Stimulated activated CD8-positive, alpha-beta memory T cell treated with anti-CD3 and anti-CD28 coated beads, Interleukin-7, amount 100 ng/mL, for 4 hours (primary cell): ENCODE measurements around the gene DCUN1D2.

ENCODE experiments used
- DNase-seq, 2 donors: peaks; one replicate each; pipeline ENCODE4 v3.0.0-alpha.2; 2020; ENCODE audit warnings: low read depth in 2 of 2

DCUN1D2 gene

DNA sequence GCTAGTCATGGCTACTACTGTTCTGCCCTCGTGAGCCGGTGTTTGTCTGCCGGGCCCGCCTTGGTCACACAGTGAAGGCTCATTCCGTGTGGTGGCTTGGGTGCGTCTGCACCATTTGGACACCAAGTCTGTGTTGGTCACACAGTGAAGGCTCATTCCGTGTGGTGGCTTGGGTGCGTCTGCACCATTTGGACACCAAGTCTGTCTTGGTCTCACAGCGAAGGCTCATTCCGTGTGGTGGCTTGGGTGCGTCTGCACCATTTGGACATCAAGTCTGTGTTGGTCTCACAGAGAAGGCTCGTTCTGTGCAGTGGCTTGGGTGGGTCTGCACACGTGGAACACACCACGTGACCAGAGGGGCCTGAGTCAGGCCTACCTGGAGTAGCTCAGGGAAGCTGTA is 29.0 kb upstream of the DCUN1D2 start:
- no peak for DNase-seq

DNA sequence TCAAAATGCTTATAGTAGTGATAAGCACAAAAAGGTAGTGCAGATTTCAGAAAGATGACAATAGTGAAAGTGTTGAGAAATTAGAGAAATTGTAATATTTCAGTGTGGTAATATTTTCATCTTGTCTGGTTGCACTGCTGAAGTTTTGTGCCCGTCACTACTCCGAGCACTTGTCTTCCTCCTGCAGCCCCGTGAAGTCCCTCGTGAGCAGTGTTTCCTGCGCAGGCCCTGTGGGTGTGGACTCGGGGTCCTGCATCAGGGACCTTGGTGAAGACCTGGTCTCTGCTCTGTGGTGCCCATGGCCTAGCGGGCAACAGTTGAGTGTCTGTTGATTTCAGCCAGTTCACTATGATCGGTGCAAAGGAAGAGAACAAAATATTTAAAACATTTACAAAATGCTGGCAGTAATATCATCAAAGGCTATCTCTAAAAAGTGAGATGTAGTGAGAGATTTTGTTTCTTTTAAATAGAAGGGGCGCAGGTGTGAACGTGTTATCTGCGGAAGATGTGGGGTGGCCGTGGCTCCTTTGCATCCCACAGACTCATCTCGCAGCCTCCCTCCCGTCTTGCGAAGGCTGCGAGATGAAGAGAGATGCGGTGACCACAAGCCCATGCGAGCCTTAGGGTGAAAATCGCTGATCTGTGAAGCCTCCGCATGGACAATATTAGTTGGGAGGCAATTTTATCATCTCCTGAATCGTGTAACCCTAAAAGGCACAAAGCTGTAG is 27.7 kb upstream of the DCUN1D2 start:
- DNase-seq: no peak

DNA sequence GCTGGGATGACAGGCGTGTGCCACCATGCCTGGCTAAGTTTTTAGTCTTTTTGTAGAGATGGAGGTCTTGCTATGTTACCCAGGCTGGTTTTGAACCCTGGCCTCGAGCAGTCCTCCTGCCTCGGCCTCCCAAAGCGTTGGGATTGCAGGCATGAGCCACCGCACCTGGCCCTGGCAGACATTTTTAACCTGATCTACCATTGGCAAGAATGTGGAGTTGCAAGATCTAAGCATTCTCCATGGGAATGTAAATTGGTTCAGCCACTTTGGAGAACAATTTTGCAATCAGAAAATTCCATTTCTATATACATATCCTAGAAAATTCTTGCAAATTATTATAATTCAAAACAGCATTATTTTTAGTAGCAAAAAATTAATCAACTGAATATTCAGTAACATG is 24.3 kb upstream of the DCUN1D2 start:
- no peak for DNase-seq

GRCh38 chr13:113513761-113514160 is 23.2 kb upstream of the DCUN1D2 start:
- DNase-seq: no peak

DNA sequence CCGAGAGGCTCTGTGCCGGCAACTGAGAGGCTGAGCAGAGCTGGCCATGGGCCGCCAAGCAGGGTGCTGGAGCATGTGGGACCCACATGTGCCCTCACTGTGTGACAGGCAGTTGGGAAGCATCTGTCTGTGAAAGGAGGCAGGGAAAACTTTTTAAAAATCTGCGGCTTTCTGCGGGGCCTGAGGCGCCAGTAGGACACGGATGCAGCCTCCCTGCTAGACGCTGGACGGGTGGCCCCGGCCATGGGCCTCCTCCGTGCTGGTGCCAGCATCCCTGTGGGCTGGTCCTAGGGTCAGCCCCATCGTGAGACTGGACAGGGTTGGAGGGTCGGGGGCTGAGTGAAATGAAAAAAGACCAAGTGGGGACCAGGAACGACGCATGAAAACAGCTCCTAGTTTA is 20.9 kb upstream of the DCUN1D2 start:
- no peak for DNase-seq

- DNase-seq: no peak
These were observed 20.4 kb upstream of the DCUN1D2 start for GRCh38 chr13:113510871-113511270.

DNA sequence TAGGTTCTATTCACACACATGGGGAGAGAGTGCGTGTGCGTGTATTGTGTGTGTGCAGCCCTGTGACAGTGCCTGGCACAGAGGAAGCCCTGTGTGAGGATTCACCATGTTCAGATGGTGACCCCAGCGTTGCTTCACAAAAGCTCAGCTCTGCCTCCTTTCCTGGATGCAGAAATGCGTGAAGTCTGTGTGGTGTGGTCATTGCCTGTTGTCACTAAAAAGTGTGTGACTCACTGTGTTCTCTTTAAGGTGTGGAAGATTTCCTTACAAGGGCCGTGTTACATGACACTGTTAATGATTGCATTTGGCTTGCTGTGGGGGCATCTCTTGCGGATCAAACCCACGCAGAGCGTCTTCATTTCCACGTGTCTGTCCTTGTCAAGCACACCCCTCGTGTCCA is 19.5 kb upstream of the DCUN1D2 start:
- DNase-seq: no peak

- no peak for DNase-seq
These were observed 18.2 kb upstream of the DCUN1D2 start for GRCh38 chr13:113508521-113509254.

- DNase-seq: no peak
These were observed 17.2 kb upstream of the DCUN1D2 start for GRCh38 chr13:113507505-113508345.

- no peak for DNase-seq
These were observed 16.4 kb upstream of the DCUN1D2 start for GRCh38 chr13:113506871-113507388.

DNA sequence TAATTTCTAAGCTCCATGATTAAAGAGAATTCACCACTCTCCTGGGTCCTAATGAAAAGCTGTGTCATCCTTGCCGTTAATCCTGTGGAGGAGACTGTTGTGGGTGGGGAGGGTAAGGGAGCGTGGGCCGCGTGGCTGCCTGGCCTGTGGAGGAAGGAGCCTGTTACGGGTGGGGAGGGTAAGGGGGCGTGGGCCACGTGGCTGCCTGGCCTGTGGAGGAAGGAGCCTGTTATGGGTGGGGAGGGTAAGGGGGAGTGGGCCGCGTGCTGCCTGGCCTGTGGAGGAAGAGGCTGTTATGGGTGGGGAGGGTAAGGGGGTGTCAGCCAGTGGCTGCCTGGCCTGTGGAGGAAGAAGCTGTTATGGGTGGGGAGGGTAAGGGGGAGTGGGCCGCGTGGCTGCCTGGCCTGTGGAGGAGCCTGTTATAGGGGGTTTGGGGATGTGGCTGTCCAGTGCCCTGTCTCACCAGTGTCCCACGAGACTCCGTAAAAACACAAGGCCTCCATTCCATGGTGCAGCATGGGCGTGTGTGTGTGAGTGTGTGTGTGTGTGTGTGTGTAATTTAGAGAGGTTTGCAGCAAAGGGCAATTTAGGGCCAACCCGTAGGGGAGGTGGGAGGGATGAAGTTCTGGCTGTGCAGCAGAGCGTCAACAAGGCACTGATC is 15.6 kb upstream of the DCUN1D2 start:
- DNase-seq: no peak

DNA sequence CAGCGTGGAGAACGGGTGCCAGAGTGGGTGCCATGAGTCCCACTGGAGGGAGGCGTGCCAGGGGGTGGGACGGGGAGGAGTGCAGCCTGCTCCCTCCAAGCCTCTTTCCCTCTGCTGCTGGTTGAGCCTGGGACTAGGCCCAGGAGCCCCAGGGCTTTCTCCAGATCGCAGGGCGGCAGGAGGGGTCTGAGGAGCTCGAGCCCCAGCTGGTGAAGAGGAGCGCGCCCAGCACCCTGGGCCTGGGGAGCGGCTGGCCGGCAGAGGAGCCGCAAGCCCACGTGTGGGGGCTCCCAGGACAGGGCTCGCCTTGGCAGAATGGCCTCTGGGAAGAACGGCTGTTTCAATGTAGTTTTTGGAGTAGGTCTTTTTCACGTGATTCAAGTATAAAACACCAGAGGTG is 12.2 kb upstream of the DCUN1D2 start:
- DNase-seq: no peak

- DNase-seq: no peak
These were observed 10.2 kb upstream of the DCUN1D2 start for GRCh38 chr13:113500530-113501265.

GRCh38 chr13:113499936-113500335 is 9.4 kb upstream of the DCUN1D2 start:
- no peak for DNase-seq

DNA sequence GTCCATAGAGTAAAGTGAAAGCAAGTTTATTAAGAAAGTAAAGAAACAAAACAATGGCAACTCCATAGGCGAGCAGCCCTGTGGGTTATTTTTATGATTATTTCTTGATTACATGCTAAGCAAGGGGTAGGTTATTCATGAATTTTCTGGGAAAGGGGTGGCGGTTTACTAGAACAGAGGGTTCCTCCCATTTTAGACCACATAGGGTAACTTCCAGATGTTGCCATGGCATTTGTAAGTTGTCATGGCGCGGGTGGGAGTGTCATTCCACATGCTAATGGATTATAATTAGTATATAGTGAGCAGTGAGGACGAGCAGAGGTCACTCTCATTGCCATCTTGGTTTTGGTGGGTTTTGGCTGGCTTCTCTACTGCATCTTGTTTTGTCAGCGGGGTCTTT is 8.4 kb upstream of the DCUN1D2 start:
- no peak for DNase-seq

GRCh38 chr13:113497217-113497616 is 6.7 kb upstream of the DCUN1D2 start:
- DNase-seq: no peak

DNA sequence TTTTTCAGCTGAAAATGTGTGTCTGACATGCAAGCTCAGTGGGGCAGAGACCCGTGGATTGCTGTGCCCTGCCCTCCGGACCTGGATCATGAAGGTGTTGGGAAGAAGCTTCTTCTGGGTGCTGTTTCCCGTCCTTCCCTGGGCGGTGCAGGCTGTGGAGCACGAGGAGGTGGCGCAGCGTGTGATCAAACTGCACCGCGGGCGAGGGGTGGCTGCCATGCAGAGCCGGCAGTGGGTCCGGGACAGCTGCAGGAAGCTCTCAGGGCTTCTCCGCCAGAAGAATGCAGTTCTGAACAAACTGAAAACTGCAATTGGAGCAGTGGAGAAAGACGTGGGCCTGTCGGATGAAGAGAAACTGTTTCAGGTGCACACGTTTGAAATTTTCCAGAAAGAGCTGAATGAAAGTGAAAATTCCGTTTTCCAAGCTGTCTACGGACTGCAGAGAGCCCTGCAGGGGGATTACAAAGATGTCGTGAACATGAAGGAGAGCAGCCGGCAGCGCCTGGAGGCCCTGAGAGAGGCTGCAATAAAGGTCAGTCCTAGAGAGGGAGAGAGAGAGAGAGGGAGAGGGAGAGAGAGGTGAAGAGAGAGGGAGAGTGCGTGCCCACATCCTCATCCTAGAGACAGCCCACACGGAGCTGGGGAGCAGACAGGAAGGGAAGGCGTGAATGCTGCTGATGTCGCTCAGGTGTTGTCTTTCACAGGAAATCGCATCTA is 5.1 kb upstream of the DCUN1D2 start:
- no peak for DNase-seq

DNA sequence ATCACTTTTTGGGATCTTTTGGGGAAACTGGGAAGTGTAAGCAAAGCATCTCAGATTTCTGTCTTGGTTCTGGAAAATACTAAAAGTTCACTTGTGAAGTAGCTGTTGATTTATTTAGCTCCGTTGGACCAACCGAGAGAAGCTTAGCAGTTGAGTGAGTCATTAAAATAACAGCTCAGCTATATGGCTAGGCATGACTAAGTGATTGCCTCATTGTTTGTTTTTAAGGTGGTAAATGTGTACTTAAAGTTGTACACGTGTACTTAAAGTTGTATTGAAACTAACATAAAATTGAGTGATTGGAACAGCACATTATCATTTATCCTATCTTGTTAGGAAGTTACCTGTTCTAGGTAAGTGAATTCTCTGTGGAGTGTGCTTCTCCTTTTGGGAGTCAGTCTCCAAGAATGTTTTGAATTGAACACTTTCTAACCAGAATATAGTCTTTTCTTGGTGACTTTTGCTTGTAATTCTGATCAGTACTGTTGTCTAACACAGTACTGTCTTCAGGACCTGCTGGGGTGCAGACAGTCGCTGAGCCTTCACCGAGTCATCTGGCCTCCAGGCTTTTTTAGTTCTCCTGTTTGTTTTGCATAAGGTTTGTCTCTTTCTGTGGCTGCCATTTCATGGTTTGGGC is 2.9 kb upstream of the DCUN1D2 start:
- DNase-seq: no peak

GRCh38 chr13:113491982-113492381 is 1.5 kb upstream of the DCUN1D2 start:
- DNase-seq: no peak

DNA sequence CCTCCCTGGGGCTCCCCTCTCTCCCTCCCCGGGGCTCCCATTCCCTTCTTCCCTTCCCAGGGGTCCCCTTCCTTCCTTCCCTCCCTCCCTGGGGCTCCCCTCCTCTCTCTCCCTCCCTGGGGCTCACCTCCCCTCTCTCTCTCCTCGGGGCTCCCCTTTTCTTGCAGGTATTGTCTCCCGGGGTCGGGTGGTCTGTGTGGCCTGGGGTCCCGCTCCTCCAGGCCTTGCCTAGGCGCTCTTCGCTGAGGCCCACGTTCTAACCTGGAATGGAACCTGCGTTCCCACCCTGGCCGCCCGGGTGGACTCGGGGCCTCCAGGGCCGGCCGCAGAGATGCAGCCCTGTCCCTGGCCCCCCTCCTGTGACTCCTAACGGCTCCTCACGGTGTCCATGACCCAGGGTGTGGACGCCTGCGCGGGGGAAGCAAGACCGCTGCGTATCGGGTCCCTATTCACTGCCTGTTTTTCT is 940 bp upstream of the DCUN1D2 start:
- DNase-seq: no peak
